HG02840 (cell line): ENCODE data around the gene DLG3.

ENCODE experiments used
- ATAC-seq: cut with Tn5 transposase; IDR thresholded peaks from one replicate; pipeline ENCODE4 v1.9.1; 2021; ENCODE audit warnings: mild to moderate bottlenecking, moderate library complexity, moderate number of reproducible peaks; ENCODE audit not compliant: unreplicated experiment, low FRiP score

Gene DLG3

GRCh38 chrX:70476166-70476933 lies 31.7 kb downstream of the DLG3 start:
- ATAC-seq: no peak

DNA sequence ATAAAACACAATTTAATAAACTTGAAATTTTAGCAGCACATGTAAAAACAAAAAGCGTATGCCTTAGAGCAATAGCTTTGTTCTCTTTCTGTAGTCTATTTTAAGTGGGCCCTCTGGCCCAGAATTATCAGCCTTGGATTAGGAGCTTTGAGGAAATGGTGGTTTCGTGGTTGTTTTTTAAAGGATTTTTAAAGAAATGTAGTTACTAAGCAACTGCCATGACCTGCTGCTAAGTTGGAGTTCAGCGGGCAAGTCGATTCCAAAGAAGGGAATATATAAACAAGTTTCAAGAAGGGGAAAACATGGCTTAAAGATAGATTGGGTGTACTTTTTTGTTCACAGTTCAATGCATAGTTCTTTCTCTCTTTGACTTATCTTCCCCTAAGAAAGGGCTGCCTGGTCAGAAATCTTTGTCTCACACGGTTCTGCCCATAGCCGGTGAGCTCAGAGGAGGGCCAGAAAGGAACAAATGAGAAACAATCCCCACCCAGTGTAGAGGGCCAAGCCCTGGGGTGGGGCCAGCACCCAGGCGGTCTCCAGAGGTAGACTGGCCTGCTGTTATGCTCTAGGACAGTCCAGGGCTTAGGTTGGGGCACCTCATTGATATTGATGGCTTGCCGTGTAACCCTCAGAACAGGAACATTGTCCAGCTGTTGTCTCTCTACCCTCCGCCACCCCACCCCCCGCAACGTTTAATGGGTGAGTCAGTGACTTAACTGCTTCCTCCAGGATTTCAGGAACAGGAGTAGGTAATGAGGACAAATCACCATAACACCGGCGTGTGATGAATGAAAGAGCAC lies 32.5 kb downstream of the DLG3 start:
- ATAC-seq: no peak

- ATAC-seq: no peak
Observed at GRCh38 chrX:70477734-70478075, 33.1 kb downstream of the DLG3 start.

GRCh38 chrX:70478526-70479245 lies 34.1 kb downstream of the DLG3 start:
- ATAC-seq: no peak

- no peak for ATAC-seq
Observed at GRCh38 chrX:70479247-70479921, 34.7 kb downstream of the DLG3 start.

GRCh38 chrX:70479922-70480659 lies 35.5 kb downstream of the DLG3 start:
- ATAC-seq: no peak

DNA sequence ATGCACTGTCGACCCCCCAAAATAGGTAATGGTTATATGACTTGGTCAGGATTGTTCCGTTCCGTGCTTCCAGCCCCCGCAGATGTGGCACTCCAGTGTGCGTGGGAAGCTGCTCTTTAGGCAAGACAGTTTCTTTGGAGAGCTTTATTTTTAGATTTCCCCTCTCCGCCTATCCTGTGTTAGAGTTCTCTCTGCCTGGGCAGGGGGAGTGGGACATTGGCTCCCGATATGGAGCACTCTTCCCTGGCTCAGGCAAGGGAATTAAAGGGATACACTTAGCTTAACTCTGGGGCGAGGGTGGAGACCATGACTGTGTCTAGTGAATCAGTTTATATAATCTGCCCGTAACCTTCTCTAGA lies 36.0 kb downstream of the DLG3 start:
- ATAC-seq: no peak

- no peak for ATAC-seq
Observed at GRCh38 chrX:70481471-70482270, 37.0 kb downstream of the DLG3 start.

DNA sequence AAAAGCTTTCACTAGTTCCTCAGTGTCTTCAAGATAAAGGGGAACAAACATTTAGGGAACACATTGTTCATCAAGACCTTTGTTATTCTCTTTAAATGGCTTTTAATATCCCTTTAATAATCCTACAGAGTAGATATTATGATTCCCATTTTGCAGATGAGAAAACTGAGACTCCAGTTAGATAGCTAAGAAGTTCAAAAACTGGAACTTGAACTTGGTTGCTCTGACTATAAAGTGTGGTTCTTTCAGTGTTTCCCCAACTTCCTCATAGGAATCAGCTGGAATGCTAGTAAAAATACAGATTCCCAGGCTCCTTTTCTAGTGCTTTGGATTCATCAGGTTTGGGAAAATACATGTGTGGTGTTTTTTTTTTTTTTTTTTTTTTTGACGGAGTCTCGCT lies 37.7 kb downstream of the DLG3 start:
- no peak for ATAC-seq

GRCh38 chrX:70485466-70485865 lies 40.8 kb downstream of the DLG3 start:
- ATAC-seq: no peak

DNA sequence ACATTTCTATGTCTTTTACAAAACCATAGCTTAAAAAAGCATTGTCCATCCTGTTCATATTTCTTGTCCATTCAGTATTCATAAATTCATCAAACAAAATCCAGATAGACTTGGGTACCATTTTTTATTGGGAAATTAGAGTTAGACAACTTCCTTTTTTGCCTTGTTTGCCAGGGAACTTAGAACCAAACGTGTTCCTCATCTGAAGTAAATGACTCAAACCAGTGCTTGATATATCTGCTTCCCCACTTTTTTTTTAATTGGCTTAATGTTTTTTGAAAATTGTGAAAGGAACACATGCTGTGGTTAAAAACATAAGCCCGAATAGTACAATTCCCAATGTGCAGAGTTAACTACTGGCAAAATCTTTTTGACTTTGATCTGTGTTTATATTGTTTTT lies 44.2 kb downstream of the DLG3 start:
- ATAC-seq: no peak

DNA sequence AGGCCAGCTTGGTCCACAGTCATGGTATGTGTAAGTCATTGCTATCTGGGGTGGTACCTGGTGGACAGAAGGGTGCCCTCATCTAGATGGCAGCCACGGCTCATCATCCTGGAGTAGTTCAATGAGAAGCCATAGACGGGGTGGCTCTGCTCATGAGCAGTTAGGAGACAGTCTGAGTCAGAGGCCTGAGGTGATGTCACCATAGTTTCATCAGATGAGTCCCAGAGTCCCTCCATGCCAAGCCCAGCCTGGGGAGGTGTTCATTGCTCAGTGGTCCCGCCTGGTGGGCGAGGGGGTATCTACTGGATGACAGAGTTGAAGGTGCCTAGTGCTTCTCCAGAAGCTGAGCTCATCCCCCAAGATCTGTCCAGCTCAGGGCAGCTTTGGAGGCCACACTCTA lies 49.8 kb downstream of the DLG3 start:
- no peak for ATAC-seq

DNA sequence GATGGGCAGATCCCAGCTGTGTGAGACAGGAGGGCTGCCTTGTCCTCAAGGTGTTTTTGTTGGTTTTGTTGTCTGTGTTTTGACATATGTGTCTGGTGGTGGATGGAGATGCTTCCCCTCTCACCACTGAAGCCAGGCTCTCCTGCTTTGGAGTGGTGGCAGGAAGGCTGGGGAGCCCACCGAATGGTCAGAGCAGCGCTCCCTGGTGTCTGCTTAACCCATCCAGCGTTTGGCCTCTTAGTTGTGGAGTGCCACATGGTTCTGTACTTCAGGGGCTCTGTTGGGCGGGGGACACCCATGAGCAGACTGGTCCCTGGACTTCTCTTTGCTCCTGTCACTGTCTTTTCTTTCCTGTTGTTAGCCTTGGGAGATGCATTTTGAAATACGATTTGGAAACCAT lies 51.9 kb downstream of the DLG3 start:
- no peak for ATAC-seq

GRCh38 chrX:70497026-70497425 lies 52.4 kb downstream of the DLG3 start:
- ATAC-seq: no peak

- no peak for ATAC-seq
Observed at GRCh38 chrX:70498129-70498528, 53.5 kb downstream of the DLG3 start.

DNA sequence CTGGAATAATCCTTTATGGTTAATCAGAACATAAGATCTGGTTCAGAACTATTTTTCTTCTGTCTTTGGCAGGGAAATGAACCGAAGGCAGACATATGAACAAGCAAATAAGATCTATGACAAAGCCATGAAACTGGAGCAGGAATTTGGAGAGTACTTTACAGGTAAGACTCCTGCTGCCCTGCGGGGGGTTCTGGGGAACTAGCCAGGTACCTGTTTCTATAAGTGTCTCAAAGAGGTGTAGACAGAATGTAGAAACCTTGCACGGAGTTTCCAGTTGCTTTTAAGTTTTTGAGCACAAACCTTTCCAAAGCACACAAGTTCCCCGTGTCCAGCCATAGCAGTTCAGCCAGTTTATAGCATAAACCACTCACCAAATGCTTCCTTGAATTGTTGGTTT lies 56.2 kb downstream of the DLG3 start:
- ATAC-seq: no peak

DNA sequence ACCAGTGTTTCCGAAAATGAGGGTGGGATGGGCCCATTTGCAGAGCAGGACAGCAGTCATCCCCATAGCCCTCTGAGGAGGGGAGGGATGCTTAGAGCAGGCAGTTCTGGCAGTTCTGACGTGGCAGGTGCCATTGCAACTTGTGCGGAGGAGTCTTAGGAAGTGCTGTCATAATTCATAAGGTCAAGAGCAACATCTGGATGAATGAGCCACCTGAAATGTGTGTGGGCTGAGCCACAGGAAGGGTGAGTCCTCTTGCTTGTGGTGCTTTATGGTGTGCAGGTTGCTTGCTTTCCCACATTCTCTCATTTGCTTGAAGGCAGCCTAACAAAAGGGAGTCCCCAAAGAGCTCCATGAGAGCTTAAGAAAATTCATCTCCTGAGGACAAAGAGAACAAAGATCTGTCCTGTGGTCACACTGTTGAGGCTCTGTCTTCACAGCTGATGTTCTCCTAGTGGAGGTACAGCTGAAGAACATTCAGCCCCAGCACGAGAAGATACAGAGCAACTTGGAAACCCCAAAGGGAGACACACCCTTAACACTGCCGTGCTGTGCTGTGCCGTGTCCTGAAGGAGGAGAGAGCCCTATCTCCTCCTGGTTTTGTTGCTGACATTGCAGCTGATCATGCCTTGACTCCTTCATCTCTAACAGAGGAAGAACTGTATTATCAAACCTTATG lies 60.3 kb downstream of the DLG3 start:
- ATAC-seq: no peak

DNA sequence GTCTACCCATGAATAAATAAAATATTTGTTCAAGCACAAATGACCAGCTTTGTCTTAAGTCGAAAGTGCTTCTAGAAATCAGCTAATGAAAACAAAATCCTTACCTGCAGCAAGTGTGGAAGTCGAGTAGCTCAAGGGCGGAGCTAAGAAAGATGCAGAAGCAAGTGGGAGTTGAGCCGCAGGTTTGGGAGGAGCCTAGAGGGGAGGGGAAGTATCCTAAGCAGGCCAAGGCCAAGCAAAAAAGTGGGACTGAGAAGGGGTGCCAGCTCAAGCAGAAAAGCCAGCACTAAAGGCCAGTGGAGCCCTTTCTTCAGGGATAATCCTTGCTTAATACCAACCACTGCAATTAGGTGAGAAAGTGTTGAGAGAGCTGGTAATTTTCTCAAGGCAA lies 60.8 kb downstream of the DLG3 start:
- no peak for ATAC-seq
